GM10847 (cell line): ENCODE measurements around the gene SFTPD.

ENCODE experiments used
- POLR2A ChIP-seq: IDR thresholded peaks from 2 replicates; pipeline ENCODE4 v1.6.1; 2011; ENCODE audit not compliant: insufficient read length; ENCODE audit errors: extremely low read depth

The SFTPD gene

DNA sequence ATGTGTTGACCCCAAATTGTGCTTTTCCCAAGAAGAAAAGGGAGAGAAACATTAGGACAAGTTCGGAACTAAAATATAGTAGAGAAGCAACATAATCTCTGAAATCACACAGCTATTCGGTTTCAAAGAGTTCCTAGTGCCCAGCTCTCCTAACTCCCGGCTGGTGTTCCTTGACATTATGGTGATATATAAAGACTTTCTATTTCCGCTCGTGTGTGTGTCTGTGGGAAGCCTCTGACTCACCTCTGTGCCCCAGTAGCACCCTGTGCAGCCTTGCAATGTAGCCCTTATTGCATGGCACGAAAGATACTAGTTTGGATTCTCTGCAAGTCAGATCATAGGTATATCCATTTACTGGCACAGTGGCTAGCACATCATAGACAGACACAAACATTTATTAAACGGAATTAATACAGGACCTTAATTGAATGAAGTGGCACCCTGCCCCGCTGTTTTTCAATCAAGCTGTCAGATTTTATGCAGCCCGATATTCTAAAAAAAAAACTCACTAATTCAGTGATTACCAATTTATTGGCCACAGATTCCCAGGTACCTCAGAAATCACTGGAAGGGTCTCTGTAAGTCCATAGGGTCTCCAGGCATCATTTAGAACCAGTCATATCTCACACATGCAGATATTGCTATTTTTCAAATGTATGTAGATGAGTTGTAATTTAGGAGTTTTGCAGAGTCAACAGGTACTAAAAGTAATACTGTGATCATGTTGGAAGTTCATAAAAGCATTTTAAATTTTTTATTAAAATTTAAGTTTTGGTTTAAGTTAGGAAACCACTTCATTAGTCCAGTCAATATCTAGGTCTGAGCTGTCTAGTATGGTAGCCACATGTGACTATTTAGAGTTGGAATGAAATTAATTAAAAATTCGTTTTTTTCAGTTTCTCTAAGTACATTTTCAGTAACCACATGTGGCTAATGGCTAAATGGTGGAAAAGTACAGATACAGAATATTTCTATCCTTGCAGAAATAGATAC lies 43.3 kb downstream of the SFTPD start:
- TF ChIP-seq POLR2A: no peak

DNA sequence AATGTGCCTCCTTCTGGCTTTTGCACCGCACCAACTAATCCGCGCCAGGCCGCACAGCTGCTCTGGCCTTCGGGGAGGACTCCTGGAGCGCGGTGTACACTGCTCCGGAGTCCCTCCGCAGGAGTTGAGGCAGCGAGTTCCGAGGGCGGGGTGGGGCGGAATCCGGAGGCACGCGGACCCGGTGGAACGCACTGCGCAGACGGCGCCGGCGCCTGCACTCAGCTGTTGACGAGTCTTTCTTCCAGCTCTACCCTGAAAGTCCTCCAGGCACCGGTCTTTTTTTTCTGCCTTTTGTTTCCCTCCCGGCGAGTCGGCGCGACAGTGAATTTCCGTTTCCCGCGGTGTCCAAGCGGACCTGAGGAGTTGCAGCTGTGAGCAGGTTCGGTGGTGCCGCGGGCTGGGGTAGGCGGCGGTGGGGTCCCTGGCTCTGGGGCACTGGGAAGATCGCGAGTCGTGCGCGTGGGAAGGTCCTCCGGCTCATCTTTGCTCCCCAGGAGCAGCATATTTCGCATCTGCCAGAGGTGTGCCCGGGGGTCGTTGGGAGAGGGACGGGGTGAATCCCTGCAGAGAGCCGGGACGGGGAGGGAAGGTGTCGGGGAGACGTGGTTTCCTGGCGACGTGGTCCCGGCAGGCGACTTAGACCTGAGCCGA lies 44.1 kb downstream of the SFTPD start:
- TF ChIP-seq POLR2A: no peak

DNA sequence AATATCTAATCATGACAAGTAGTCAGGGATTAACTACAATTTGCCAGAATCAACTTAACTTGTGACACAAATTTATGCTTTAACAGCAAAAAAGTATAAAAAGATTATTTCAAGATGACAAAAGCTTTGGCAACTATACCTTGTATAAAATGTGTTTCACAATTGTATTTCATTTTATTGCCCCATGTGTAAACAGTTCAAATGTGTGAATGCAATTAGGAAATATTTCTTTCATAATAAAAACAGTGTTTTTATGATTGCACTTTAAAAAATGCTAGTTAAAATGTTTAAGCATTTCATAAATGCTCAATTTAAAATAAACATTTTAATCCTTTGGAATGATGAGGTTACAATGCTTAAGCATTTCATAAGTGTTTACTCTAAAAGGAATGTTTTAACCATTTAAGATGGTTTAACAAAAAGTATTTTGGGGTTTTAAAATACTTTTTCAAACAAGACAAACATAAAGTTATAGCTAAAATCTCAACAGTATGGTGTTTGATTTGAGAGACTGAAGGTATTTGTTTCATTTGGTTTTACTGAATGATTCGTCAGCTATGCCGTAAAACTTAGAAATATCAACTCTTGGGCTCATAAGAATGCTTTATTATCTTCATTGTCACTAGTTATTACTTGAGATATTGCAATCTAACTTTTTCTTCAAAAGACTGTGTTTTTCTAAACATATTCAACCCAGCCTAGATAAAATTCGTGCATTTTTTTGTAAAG lies 50.1 kb downstream of the SFTPD start:
- no peak for TF ChIP-seq POLR2A

DNA sequence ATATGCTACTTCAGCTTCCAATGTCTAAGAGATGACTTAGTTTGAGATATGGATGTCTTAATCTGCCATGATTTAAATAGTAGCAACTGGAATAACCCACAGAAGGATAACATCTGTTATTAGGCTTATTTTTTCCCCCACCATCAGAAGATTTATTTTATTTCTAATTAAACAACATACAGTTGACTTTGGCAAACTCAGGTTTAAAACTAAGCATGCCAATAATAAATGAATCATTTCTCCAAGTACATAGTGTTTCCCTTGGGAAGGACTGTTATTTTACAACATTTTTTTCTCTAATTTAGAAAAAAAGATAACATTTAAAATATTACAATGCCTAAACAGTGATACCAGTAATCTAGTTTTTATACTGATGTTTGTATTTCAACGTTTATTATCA lies 58.4 kb downstream of the SFTPD start:
- no peak for TF ChIP-seq POLR2A
